GM18520 (cell line): Measurements from ENCODE around the gene SSTR5.
"Not testable (repeated sequence)": the region's sequence is repeated elsewhere in the genome, so short reads cannot be mapped to it uniquely, and the experiment has no call there.

Experiments used
- ATAC-seq: cut with Tn5 transposase; IDR thresholded peaks from one replicate; pipeline ENCODE4 v1.9.1; 2021; ENCODE audit not compliant: unreplicated experiment

The SSTR5 gene

DNA sequence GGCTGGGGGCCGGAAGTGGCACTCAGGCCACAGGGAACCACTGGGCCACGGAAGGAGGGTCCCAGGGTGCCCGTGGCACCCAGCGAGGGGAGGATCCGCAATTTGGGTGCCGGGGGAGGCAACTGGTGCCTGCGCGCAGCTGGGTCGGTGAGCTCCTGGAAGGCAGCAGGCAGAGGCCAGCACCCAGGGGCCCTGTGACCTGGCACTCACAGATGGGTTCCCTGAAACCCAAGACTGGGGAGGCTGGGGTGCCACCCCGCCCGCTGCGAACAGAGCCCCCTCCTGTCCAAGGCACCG, 663 bp downstream of the SSTR5 start:
- ATAC-seq = no peak

DNA sequence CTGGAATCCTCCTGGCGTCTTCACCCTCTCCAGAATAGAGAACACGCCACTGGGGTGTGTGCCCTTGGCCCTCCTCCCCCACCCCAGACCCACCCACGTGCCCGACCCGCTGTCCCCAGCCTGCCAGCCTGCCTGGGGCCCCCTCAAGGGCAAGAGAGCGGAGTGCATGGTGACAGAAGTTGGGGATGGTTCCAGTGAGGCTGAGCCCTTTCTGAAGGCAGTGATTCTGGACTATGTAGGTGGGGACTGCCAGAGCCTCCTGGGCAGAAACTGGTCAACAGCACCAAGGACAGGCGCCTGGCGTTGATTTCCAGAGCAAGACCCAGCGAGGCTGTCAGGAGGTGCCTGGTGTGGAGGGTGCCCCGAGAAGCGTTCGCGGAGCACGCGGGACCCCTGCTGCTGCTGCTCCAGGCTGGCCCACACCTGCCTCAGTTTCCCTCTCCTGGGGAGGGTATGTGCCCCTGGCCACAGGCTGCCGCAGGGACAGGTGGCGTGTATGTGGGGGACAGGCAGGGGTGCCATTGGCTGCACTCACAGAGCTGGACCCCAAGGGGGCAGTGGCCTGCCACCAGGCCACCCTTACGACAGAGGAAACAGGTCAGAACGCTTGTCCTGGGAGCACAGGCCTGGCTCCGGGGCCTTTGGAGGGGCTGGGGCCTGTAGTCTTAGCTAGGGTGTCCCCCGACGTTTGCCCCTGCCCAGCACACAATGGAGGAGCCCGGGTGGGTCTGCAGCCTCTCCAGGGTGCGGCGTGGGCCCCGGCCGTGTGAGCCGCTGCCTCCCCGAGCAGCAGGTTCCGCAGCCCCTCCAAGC, 1.2 kb downstream of the SSTR5 start:
- ATAC-seq = no peak

DNA sequence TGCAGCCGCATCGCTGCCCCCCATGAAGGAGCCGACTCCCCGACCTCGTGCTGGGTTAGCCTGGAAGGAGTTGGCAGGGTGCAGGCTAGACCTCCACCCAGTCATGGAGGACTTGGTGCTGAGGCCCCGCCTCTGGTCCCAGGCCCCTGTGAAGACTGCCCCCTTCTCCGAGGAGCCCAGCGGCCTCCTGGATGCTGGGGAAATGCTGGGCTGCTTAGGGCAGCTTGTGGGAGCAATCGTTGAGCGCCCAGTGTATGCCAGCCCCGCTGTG, 1.8 kb downstream of the SSTR5 start:
- ATAC-seq = no peak

DNA sequence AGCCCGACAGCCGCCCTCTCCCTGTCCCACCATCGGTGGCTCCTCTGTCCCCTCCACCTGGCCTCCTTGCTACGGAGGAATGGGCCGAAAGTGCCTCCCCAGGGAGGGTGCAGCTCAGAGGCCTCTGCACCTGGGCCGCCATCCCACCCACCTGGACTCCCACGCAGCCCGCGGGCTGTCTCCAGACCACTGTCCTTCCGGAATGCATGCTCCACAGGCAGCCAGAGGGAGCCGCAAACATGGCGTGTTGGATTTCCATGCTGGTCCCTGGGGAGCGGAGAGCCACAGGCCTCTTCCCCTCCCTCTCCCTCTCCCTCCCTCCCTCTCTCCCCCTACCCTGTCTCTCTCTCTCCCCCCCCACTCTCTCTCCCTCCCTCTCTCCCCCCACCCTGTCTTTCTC, 3.0 kb downstream of the SSTR5 start:
- ATAC-seq = no peak

DNA sequence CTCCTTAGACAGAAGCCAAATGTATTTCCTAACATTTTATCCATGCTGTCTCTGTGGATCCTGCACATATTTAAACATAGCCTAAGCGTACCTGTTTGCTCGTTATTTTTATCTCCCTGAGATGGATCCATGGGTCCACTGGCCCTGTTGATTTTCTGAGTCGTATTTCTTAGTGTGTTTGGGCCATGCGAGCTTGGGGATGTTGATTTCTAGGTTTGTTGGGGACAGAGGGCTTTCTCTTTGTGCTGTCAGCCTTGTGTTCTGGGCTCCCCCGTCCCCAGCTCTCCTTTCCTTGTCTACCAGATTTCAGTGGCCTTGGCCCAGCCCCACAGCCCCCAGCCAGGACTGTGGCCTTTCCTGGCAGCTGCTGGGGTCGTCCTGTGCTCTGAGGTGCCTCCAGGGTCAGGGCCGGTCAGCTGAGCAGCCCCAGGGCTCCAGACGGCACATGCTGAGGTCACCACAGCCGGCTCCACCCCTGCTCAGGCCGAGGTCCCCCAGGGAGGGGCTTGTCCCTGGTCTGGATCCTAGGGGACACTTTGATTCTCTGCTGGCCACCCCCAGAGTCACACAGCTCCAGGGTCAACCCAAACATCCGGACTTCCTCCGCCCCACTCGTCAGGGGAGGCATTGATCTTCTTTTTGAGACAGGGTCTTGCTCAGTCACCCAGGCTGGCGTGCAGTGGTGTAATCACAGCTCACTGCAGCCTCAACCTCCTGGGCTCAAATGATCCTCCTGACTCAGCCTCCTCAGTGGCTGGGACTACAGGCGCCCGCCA, 4.4 kb downstream of the SSTR5 start:
- ATAC-seq = no peak

DNA sequence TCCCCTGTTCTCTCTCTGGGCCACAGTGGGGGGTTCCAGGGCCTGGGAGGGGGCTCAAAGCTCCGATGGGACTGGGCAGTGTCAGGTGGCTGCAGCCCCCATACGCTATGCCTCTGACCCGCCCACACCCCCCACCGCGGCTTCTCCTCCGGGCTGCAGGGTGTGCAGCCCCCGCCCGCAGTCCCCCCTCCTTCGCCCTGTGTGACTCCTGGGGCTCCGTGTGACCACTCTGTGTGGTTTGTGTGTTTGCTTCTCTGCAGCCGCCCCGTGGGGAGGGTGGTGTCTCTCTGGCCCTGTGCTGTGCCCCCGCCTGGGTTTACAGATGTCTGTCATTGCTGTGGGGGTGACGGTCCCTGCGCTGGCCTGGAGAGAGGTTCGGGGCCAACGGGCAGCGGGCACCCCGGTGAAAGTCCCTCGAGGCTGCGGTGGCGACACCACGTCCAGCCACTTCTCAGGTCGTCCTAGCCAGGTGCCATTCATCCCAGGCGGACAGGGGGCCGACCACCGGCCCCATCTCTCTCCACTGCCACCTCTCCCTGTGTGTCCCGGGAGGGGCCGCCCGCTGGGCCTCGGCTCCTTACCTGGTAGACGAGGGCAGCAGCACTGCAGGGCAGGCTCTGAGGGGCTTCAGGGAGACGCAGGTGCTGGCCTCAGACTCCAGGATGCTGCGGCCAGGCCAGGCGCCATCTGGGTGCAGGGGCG, 5.5 kb downstream of the SSTR5 start:
- ATAC-seq = no peak

DNA sequence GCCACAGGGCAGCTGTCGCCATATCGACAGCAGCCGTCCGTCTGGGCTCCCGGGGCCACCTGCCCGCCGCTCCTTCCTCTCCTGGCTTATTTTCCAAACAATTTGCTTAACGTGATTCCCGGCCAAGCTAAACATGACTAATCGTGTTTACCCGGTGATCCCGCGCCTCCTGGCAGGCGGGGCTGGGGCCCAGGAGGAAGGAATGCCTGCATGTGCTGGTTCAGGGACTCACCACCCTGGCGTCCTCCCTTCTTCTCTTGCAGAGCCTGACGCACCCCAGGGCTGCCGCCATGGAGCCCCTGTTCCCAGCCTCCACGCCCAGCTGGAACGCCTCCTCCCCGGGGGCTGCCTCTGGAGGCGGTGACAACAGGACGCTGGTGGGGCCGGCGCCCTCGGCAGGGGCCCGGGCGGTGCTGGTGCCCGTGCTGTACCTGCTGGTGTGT, 6.1 kb downstream of the SSTR5 start:
- no peak for ATAC-seq

DNA sequence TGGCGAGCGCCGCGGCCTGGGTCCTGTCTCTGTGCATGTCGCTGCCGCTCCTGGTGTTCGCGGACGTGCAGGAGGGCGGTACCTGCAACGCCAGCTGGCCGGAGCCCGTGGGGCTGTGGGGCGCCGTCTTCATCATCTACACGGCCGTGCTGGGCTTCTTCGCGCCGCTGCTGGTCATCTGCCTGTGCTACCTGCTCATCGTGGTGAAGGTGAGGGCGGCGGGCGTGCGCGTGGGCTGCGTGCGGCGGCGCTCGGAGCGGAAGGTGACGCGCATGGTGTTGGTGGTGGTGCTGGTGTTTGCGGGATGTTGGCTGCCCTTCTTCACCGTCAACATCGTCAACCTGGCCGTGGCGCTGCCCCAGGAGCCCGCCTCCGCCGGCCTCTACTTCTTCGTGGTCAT, 6.8 kb downstream of the SSTR5 start:
- no peak for ATAC-seq

DNA sequence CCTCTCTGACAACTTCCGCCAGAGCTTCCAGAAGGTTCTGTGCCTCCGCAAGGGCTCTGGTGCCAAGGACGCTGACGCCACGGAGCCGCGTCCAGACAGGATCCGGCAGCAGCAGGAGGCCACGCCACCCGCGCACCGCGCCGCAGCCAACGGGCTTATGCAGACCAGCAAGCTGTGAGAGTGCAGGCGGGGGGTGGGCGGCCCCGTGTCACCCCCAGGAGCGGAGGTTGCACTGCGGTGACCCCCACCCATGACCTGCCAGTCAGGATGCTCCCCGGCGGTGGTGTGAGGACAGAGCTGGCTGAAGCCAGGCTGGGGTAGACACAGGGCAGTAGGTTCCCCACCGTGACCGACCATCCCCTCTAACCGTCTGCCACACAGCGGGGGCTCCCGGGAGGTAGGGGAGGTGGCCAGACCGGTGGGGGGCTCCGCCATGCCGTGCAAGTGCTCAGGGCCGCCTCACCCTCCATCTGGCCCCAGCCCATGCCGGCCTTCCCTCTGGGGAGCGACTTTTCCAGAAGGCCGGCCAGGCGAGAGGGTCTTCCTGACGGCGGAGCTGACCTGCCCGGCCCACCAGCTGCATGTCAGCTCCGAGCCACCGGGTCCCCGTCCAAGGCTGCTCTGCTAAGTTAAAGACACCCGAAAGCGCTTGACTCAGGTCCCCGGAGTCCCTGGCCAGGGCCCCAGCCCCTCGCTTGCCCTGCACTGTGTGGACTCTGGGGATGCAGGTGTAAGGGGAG, 7.4 kb downstream of the SSTR5 start:
- ATAC-seq = no peak

DNA sequence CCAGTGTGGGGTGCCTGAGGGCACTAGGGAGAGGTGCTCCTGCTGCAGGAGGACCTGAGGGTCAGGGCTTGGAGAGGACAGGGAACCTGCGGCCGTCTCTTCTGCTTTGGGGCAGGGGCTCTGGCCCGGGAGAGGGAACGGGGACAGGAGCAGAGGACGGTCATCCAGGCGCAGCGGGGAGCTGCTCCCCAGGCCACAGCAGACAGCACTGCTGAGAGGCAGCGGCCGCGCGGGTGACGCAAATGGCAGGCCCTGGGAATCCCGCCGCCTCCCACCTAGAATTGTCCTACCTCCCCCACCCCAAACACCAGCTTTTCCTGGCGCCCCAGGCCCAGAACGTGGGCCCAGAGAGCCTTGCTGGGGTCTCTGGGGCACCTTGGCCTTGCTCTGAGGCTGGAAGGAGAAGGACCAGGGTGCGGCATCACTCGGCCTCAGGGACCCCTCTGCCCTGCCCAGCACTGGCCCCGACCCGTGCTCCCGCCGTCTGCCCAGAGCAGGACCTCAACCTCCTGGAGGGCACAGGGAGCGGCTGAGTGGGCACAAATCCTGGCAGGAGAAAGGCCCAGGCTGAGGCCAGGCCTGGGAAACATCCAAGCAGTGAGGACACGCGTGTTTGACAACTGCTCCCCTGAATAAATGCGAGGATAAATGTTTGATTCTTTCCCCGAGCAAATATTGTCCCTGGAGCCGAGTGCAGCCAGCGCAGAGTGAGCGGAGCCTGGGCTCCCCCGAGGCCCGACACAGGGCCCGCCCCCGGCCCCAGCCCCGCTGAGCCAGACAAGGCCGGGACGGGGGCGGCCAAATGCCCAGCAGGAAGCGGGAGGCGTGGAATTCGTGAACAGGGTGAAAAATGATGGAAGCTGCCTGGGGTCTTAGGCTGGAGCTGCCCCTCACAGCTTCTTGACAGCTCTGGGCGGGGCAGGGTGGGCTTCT, 8.5 kb downstream of the SSTR5 start:
- ATAC-seq = no peak

DNA sequence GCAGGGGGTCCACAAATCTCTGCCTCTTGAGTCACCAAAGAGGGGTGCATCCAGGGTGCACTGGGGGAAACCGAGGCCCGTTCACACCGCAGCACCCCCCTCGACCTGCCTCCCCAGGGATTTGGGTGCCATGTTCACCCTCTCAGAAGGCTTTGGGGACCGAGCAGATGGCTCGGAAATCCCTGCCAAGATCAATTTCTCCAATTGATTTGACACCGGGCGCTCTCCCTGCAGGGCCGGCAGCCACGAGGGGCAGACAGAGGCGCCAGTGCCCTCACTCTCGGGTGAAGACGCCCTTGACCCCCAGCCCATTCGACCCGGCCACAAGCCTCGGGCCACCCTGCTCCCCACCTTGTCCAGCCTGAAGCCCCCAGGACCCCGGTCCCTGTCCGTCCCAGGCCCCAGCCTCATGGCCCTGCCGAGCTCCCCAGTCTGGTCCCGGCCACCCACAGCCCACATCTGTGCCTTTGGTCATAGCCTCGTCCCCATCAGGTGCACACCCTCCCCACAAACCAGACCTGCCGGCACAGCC, 9.3 kb downstream of the SSTR5 start:
- ATAC-seq = no peak

DNA sequence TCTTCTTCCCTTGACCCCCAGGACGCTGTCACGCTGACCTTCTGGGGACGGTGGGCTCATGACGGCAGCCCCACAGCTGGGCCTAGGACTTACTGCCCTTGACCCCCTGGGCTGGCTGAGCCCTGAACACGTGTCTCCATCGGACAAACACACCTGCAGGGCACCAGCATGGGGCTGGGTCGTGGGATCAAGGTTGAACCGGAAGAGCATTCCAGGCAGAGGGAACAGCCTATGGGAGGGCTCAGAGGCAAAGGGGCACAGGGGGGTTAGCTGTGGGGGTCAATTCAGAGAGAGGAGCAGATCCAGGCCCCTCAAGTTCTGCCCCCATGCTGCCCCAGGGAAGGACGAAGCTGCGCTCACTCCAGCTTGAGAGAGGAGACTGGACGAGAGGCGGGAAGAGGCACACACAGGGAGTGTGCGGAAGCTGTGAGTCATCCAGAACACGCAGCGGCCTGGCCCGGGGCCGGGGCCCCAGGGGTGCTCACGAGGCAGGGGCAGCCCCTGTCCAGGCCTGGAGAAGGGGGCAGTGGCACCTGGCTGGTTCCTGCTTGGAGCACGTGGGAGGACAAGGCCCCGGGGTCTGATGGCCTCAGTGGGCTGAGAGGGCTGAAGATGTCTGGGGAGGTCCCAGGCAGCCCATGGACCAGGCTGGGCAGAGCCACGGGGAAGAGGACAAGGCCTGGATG, 9.9 kb downstream of the SSTR5 start:
- ATAC-seq = no peak

DNA sequence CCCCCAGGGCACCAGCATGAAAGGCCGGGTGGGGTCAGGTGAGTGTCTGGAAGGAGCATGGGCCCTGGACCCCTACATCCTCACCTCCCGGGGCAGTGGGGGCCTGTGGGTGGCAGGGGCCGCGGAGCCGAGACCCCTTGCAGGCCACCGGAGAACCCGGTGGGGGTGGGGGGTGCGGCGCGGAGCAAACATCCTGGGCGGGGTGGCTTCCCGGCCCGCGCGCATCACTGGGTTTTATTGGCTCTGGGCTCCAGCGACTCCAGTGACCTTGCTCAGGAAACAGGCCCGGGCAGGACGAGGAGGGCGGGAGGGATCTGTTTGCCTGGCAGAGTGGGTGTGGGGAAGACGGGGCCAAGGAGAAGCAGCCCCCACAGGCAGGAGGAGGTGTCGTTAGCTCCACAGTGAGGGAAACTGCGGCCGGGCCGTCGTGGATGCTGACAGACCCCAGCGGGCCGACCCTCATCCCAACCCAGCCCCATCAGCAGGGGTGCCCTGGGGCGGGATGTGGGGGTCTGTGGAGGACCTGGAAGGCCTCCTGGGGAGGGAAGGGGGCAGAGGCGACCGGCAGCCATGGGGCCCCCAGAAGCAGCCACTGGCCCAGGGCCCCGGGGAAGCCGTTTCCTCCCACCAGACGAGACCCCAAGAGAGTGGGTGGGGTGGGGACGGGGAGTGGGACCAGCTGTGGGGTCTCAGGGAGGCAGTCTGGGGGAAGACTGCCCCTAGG, 10.6 kb downstream of the SSTR5 start:
- ATAC-seq = no peak

DNA sequence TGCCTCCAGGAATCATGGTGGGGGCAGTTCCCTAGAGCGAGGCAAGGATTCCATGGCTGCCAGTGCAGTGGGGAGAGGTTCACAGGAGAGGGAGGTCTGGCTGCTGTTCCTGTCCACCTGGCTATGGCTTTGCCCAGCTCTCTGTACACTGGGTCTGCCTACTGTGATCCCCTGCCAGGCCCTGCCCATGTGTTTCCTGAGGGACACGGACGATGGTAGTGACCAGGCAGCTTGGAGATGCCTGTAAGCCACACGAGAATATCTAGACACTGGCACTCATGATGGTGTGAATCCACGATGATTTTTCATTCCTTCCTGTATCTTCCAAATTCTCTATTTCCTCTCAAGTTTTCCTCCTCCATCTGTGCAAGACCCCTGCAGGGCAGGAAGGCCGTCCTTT, 12.4 kb downstream of the SSTR5 start:
- ATAC-seq = no peak

DNA sequence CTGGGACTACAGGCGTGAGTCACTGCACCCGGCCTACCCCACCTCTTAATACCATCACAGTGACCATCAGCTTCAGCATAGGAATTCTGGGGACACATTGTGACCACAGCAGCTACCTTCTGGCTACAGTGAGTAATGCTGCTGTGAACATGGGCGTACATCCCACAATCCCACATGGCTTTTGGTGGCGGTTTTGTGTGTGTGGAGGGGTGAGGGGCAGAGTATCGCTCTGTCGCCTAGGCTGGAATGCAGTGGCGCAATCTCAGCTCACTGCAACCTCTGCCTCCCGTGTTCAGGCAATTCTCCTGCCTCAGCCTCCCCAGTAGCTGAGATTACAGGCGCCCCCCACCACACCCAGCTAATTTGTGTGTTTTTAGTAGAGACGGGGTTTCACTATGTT, 13.9 kb downstream of the SSTR5 start:
- not testable (repeated sequence) for ATAC-seq

DNA sequence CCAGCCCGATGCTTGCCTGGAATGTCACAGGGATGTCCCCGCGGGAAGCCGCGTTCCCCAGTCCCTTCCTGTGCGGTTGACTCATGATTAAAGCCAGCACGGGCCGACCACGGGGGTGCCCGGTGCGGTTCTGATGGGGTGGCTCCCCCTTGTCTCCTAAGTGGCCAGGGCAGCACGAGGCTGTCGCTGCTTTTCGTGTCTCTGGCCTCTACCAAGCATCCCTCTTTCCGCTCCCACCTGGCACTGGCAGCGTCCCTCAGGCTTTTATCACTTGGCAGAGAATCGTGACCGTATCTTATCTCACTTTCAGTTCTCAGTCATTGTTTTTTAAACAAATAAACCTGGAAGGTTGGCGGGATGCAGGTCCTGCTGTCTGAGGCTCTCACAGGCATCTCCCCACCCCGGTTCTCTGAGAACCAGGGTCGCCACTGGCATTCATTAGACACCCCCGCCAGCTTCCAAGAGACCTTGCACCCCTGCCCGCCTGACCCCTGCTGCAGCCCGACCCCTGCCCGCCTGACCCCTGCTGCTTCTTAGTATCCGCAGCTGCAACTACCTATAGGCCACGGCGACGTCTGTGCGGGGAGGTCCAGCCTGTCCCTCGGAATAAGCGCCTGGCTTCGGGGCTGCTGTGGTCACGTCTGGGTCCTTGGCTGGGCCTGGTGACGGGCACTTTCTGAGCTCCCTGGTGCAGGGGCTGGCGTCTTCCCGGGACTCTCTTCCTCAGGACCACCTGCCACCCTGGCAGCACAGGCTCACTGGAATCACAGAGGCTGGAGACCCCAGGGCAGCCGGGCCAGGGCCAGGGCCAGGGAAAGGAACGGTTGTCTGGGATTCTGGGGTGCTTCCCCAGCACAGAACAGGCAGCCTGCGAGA, 16.0 kb downstream of the SSTR5 start:
- no peak for ATAC-seq

DNA sequence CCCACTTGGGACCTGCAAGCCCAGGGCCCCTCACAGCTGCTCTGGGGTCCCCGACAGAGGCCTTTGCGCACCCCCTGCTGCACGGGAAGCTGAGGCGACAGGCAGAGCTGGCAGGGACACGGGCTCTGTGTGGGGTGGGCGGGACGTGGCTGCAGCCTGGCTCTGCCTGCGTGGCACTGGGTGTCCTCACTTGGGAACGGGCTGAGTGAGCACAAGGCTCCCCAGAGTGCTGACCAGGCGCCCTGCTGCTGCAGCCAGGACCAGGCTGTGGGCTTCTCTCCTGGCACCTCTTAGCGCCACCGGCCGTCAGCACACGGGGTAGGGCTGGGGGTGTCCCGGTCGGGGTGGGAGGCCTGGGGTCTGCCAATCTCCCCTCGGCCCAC, 16.9 kb downstream of the SSTR5 start:
- ATAC-seq = no peak
